Caco-2 (cell line): ENCODE results near the gene PLEKHN1. TPM values are rescaled to one million over a fixed set of nuclear protein-coding genes. Genes with fewer than 3 reads are reported as not detected.
A peak's percentile ranks its signal among the peaks of the same experiment; 100 is the strongest.

Experiments
- BruUV-seq: library from RNA; stranded (reverse); fragments of 400-500 nt; replicated peaks from 2 replicates; lab custom pipeline; 2021; lab: Mats Ljungman, UMichigan
- CTCF ChIA-PET: fragments of 300-600 bp; sonication (Branson Sonifier 250); formaldehyde crosslinking; loops from one replicate; lab custom pipeline; 2022; ENCODE audit warnings: antibody characterized with exemption; lab: Charles Lee
- POLR2A ChIA-PET: fragments of 300-600 bp; sonication (Branson Sonifier 250); formaldehyde crosslinking; loops from one replicate; lab custom pipeline; 2022; ENCODE audit warnings: antibody characterized with exemption; lab: Charles Lee
- DNase-seq, 2 experiments: peaks; one replicate each; pipeline versions ENCODE4 v3.0.0 to v3.0.0-alpha.2; 2020 to 2022
- H3K27me3 ChIP-seq: replicated peaks from 2 replicates; pipeline ENCODE4 v1.6.0; 2011; ENCODE audit warnings: low read length; ENCODE audit not compliant: control insufficient read depth, insufficient read depth
- H3K36me3 ChIP-seq: 2 replicates; pipeline ENCODE4 v1.5.1; 2011; ENCODE audit warnings: low read length; ENCODE audit not compliant: control insufficient read depth, insufficient read depth
- H3K4me1 ChIP-seq: fragments of 250-450 bp; sonication (Bioruptor Pico); 2 replicates; pipeline ENCODE4 v1.5.1; 2020; ENCODE audit warnings: mild to moderate bottlenecking
- H3K4me3 ChIP-seq: 2 replicates; pipeline ENCODE4 v1.5.1; 2011; ENCODE audit warnings: low read depth, mild to moderate bottlenecking, control low read depth, low read length
- H3K9me3 ChIP-seq: fragments of 250-450 bp; sonication (Bioruptor Pico); 2 replicates; pipeline ENCODE4 v1.5.1; 2020; ENCODE audit warnings: mild to moderate bottlenecking, moderate library complexity
- H3K27ac Mint-ChIP-seq: one replicate; pipeline ENCODE4 v1.8.0; 2022; ENCODE audit warnings: mixed read lengths; ENCODE audit not compliant: unreplicated experiment
- H3K27me3 Mint-ChIP-seq: one replicate; pipeline ENCODE4 v1.8.0; 2022; ENCODE audit warnings: mixed read lengths; ENCODE audit not compliant: insufficient read depth, unreplicated experiment
- H3K36me3 Mint-ChIP-seq: one replicate; pipeline ENCODE4 v1.8.0; 2022; ENCODE audit warnings: mild to moderate bottlenecking, mixed read lengths; ENCODE audit not compliant: insufficient read depth, unreplicated experiment
- H3K4me1 Mint-ChIP-seq: one replicate; pipeline ENCODE4 v1.8.0; 2022; ENCODE audit warnings: low read depth, mixed read lengths; ENCODE audit not compliant: unreplicated experiment
- H3K4me3 Mint-ChIP-seq: one replicate; pipeline ENCODE4 v1.8.0; 2022; ENCODE audit warnings: mild to moderate bottlenecking, moderate library complexity, mixed read lengths; ENCODE audit not compliant: unreplicated experiment
- H3K9me3 Mint-ChIP-seq: one replicate; pipeline ENCODE4 v1.8.0; 2022; ENCODE audit warnings: mixed read lengths; ENCODE audit not compliant: unreplicated experiment
- intact Hi-C: fragments of 100-400 bp; cut with micrococcal nuclease; formaldehyde crosslinking; loops from one replicate; pipeline ENCODE4 v1.10.0; 2022; ENCODE audit not compliant: unreplicated experiment
- total RNA-seq: library from RNA; stranded (reverse); gene quantifications from 2 replicates; pipeline ENCODE4 v1.2.3, GENCODE V29; 2022
- TF ChIP-seq, protein P1 (sequence below), 2 experiments: fragments of 200-600 bp in 1 of 2; IDR thresholded peaks; 1 replicate in 1 of 2; 2 replicates in 1 of 2; pipeline versions ENCODE4 v1.5.1 to v1.8.0; 2011 to 2022; ENCODE audit warnings: antibody characterized with exemption in 1 of 2, control low read depth in 1 of 2, inconsistent platforms in 1 of 2, low read depth in 1 of 2, low read length in 1 of 2, mild to moderate bottlenecking in 1 of 2, moderate library complexity in 1 of 2; ENCODE audit not compliant: insufficient read depth in 1 of 2, severe bottlenecking in 1 of 2, unreplicated experiment in 1 of 2

PLEKHN1 gene
- total RNA-seq, 1 experiment from 2014 or later = 3.1 TPM

DNA sequence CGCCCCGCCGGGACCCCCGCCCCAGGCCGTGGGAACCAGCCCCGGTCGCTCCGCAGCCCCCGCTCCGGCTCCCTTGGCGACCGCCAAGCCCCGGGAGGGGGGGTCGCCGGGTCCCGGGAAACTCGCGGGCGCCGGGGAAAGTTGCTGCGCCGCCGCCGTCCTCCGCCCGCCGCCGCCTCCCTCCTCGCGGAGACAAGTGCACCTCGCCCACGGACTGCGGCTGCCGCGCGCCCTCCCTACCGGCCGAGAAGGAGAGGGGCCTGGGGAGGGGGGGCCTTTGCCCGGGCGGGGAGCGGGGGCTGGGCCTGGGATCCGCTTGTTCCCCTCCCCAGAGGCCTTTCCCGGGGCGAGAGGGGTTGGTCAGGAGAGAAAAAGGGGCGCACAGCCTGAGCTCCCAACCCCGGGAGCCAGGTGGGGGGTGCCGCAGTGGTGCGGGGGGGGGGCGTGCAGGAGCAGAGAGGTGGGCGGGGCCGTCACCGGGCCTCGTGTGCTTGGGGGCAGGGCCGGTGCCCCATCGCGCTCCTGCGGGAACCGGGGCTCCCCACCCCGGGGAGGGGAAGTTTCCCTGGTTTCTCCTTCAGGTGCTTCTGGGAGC lies 54.2 kb downstream of the PLEKHN1 start:
- intact Hi-C loops = no loop called here
- no peaks in the 10 kb centered on the region for H3K27me3 Mint-ChIP-seq
- no peaks in the 10 kb centered on the region for H3K9me3 ChIP-seq
- ChIA-PET CTCF (interaction anchor here (1.5 to 1.6 kb wide), 2 partner anchors 14 to 18 kb away, joined by 6 to 10 read pairs; no protein-coding TSS in a partner anchor), POLR2A (interaction anchor here (0.6 to 1.7 kb wide), 5 partner anchors 13 to 269 kb away, joined by 3 to 16 read pairs (median 4); partner anchors contain the start of gene HES4)
- no TSS peak for BruUV-seq
- no peaks in the 10 kb centered on the region for H3K27me3 ChIP-seq
- DNase-seq = no peak
- peak overlapping the region; percentile 88 for H3K4me3 ChIP-seq
- H3K27ac Mint-ChIP-seq = peak overlapping the region; percentile 32
- H3K4me3 Mint-ChIP-seq = peak overlapping the region; percentile 67
- H3K36me3 ChIP-seq = peaks cover 3% of the 10 kb centered on the region; the same call in 1 of the 2 replicates
- no peaks in the 10 kb centered on the region for H3K9me3 Mint-ChIP-seq
- H3K36me3 Mint-ChIP-seq = peaks cover 28% of the 10 kb centered on the region
- peaks cover 45% of the 10 kb centered on the region for H3K4me1 ChIP-seq
- TF ChIP-seq, protein P1, sequence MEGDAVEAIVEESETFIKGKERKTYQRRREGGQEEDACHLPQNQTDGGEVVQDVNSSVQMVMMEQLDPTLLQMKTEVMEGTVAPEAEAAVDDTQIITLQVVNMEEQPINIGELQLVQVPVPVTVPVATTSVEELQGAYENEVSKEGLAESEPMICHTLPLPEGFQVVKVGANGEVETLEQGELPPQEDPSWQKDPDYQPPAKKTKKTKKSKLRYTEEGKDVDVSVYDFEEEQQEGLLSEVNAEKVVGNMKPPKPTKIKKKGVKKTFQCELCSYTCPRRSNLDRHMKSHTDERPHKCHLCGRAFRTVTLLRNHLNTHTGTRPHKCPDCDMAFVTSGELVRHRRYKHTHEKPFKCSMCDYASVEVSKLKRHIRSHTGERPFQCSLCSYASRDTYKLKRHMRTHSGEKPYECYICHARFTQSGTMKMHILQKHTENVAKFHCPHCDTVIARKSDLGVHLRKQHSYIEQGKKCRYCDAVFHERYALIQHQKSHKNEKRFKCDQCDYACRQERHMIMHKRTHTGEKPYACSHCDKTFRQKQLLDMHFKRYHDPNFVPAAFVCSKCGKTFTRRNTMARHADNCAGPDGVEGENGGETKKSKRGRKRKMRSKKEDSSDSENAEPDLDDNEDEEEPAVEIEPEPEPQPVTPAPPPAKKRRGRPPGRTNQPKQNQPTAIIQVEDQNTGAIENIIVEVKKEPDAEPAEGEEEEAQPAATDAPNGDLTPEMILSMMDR (IDR thresholded peaks at IDR 0.05; ENCODE audit: insufficient read depth in 1 of 2, low read depth in 1 of 2, low read length in 1 of 2, severe bottlenecking in 1 of 2, unreplicated experiment in 1 of 2) = no peak
- peaks cover 13% of the 10 kb centered on the region for H3K4me1 Mint-ChIP-seq

DNA sequence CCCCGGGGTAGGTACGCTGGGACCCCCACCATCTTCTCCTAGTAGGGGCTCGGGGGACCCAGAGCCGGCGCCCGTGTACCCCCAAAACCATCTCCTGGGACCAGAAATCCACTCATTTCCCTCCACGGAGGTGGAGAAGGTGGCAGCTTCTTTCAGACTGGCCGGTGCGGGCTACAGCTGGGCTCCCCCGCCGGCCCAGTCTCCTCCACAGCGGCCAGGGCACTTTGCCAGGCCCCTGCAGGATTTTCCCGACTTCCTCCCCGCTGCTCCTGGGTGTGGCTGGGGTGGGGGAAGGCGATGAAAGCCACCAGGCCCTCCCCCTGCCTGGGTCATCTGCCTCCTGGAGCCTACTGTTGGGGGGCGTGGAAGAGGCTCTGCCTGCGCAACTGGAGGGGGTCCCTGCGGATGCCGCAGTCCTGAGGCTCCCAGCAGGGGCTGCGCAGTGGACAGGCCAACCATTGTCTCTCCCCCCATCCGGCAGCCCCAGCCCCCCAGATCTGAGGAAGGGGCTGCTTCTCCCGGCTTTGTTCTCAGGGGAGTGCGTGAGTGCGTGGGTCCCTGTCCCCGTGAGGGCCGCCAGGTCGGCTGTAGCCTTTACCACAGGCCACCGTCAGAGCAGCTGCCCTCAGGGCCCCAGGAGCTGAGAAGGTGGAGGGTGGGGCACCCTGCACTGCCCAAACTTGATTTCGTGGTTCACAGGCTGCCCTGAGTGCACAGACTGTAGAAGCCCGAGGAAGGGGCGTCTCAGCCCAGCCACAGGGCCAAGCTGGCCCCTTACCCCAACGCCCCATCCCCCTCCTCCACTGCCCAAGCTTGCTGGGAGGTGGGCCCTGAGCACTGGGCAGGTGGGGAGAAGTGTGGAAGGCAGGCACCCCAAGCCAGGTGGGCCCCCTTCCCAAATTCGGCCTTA lies 55.0 kb downstream of the PLEKHN1 start:
- CTCF ChIA-PET = interaction anchor here (0.7 kb wide), 1 partner anchor 83 kb away, joined by 8 read pairs; no protein-coding TSS in a partner anchor
- peaks cover 45% of the 10 kb centered on the region for H3K4me1 ChIP-seq
- TF ChIP-seq, protein P1 (IDR thresholded peaks at IDR 0.05; ENCODE audit: insufficient read depth in 1 of 2, low read depth in 1 of 2, low read length in 1 of 2, severe bottlenecking in 1 of 2, unreplicated experiment in 1 of 2) = no peak

DNA sequence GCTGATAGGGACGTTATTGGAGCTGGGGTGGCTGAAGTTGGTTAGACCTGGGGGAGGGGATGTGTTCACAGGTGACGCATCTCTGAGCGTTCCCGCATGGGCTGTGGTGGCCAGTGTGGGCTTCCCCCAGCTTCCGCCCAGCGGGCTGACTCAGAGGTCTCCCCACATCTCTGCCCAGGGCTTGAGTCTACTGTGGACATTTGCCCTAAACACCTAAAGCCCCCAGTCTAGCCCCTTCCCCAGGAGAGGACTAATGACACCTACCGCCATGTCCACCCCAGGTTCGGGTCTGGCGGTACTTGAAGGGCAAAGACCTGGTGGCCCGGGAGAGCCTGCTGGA lies 55.6 kb downstream of the PLEKHN1 start:
- H3K36me3 ChIP-seq = peaks cover 3% of the 10 kb centered on the region; the same call in 1 of the 2 replicates
- H3K4me1 ChIP-seq = peaks cover 45% of the 10 kb centered on the region
- Mint-ChIP-seq H3K27me3 (no peaks in the 10 kb centered on the region), H3K4me3 (peak overlapping the region; percentile 67), H3K27ac (no peak overlapping the region), H3K36me3 (peaks cover 38% of the 10 kb centered on the region), H3K4me1 (peaks cover 13% of the 10 kb centered on the region), H3K9me3 (no peaks in the 10 kb centered on the region)
- ChIA-PET POLR2A (no interaction called here), CTCF (interaction anchor here (0.7 kb wide), 1 partner anchor 84 kb away, joined by 8 read pairs; no protein-coding TSS in a partner anchor)
- H3K4me3 ChIP-seq = peak overlapping the region; percentile 88
- no TSS peak for BruUV-seq
- intact Hi-C loops = no loop called here
- no peaks in the 10 kb centered on the region for H3K9me3 ChIP-seq
- no peaks in the 10 kb centered on the region for H3K27me3 ChIP-seq
- TF ChIP-seq, protein P1 (IDR thresholded peaks at IDR 0.05; ENCODE audit: insufficient read depth in 1 of 2, low read depth in 1 of 2, low read length in 1 of 2, severe bottlenecking in 1 of 2, unreplicated experiment in 1 of 2) = no peak
- DNase-seq = no peak

More for the DNA sequence above, 55.0 kb downstream of the PLEKHN1 start:
- intact Hi-C loops = no loop called here
- peaks cover 33% of the 10 kb centered on the region for H3K36me3 Mint-ChIP-seq
- H3K9me3 Mint-ChIP-seq = no peaks in the 10 kb centered on the region
- POLR2A ChIA-PET = no interaction called here
- no peaks in the 10 kb centered on the region for H3K27me3 Mint-ChIP-seq
- peak overlapping the region; percentile 67 for H3K4me3 Mint-ChIP-seq
- no peaks in the 10 kb centered on the region for H3K27me3 ChIP-seq
- no peaks in the 10 kb centered on the region for H3K9me3 ChIP-seq
- H3K4me1 Mint-ChIP-seq = peaks cover 13% of the 10 kb centered on the region
- peak overlapping the region; percentile 32 for H3K27ac Mint-ChIP-seq
- H3K36me3 ChIP-seq = peaks cover 3% of the 10 kb centered on the region; the same call in 1 of the 2 replicates
- no peak for DNase-seq
- peak overlapping the region; percentile 88 for H3K4me3 ChIP-seq
- TSS peak; percentile 31 for BruUV-seq
